SK-N-MC (cell line): ENCODE measurements around the gene ZNF583.

Experiments
- DNase-seq: peaks from one replicate; pipeline ENCODE4 v3.0.0-alpha.2; 2011; ENCODE audit warnings: low read depth, low spot score
- H3K27ac ChIP-seq: fragments of 200-600 bp; sonication (generic); 2 replicates; pipeline ENCODE4 v1.5.1; 2016; ENCODE audit warnings: mixed run types
- H3K36me3 ChIP-seq: fragments of 200-600 bp; sonication (generic); 2 replicates; pipeline ENCODE4 v1.6.1; 2017; ENCODE audit warnings: antibody characterized with exemption, low read length, mixed read lengths; ENCODE audit not compliant: insufficient read depth
- H3K4me3 ChIP-seq: fragments of 200-600 bp; sonication (generic); 2 replicates; pipeline ENCODE4 v1.5.1; 2016
- H3K9ac ChIP-seq: fragments of 200-600 bp; sonication (generic); 2 replicates; pipeline ENCODE4 v1.8.0; 2017; ENCODE audit warnings: mixed run types, mixed read lengths; ENCODE audit not compliant: insufficient read length
- H3K9me3 ChIP-seq: fragments of 200-600 bp; sonication (generic); 2 replicates; pipeline ENCODE4 v1.6.1; 2017; ENCODE audit warnings: low read depth, mild to moderate bottlenecking, antibody characterized with exemption, low read length, moderate library complexity, mixed read lengths
- EZH2 ChIP-seq: fragments of 200-600 bp; sonication (generic); IDR thresholded peaks from one replicate; pipeline ENCODE4 v1.6.1; 2017; ENCODE audit warnings: antibody characterized with exemption
- FOXP2 ChIP-seq: optimal IDR thresholded peaks from 2 replicates; pipeline ENCODE3; 2011; ENCODE audit warnings: mild to moderate bottlenecking, moderate library complexity; ENCODE audit not compliant: insufficient read depth; ENCODE audit errors: extremely low read length, control extremely low read depth
- POLR2AphosphoS5 ChIP-seq: IDR thresholded peaks from 2 replicates; pipeline ENCODE4 v1.6.1; 2012; ENCODE audit warnings: mild to moderate bottlenecking, low read depth, low read length, borderline replicate concordance

The ZNF583 gene

GRCh38 chr19:56405062-56405461 lies 930 bp downstream of the ZNF583 start:
- TF ChIP-seq FOXP2 (no peak), EZH2 (no peak), POLR2AphosphoS5 (no peak)
- peaks cover 40% of the 10 kb centered on the region for H3K9me3 ChIP-seq

GRCh38 chr19:56423276-56423984 lies 19.3 kb downstream of the ZNF583 start:
- Histone ChIP-seq H3K9me3 (peaks cover 47% of the 10 kb centered on the region; the same call in 1 of the 2 replicates), H3K4me3 (no peak overlapping the region), H3K9ac (no peak overlapping the region), H3K36me3 (peaks cover 45% of the 10 kb centered on the region), H3K27ac (no peak overlapping the region)
- TF ChIP-seq EZH2 = no peak
- TF ChIP-seq FOXP2 = no peak
- no peak for TF ChIP-seq POLR2AphosphoS5
- DNase-seq = no peak

More at GRCh38 chr19:56405062-56405461, 930 bp downstream of the ZNF583 start:
- Histone ChIP-seq H3K9ac (no peak overlapping the region), H3K27ac (no peak overlapping the region), H3K36me3 (peaks cover 45% of the 10 kb centered on the region), H3K4me3 (peak overlapping the region; percentile 100)
- no peak for DNase-seq

GRCh38 chr19:56423985-56424353 lies 19.8 kb downstream of the ZNF583 start:
- Histone ChIP-seq H3K27ac (no peak overlapping the region), H3K4me3 (no peak overlapping the region), H3K9me3 (peaks cover 44% of the 10 kb centered on the region; the same call in 1 of the 2 replicates), H3K36me3 (peaks cover 42% of the 10 kb centered on the region), H3K9ac (no peak overlapping the region)
- TF ChIP-seq POLR2AphosphoS5 (no peak), FOXP2 (no peak), EZH2 (no peak)
- DNase-seq = no peak

DNA sequence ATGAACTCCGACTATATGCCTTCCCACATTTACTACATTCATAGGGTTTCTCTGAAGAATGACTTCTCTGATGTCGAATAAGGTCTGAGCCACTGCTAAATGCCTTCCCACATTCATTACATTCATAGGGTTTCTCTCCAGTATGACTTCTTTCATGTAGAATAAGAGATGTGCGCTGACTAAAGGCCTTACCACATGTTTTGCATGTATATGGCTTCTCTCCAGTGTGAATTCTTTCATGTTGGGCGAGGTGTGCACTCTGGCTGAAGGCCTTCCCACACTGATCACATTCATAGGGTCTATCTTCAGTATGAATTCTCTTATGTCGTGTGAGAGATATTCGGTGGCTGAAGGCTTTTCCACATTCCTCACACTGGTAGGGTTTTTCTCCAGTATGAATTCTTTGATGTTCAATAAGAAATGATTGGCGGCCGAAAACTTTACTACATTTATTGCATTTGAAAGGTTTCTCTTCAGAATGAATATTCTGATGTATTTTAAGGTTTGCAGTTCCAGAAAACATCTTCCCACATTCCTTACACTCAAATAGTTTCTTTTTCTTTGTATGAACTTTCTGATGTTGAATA lies 37.2 kb downstream of the ZNF583 start:
- no peak for DNase-seq
- Histone ChIP-seq H3K27ac (no peak overlapping the region), H3K36me3 (no peaks in the 10 kb centered on the region), H3K9ac (no peak overlapping the region), H3K9me3 (peaks cover 7% of the 10 kb centered on the region; the same call in 1 of the 2 replicates), H3K4me3 (no peak overlapping the region)
- TF ChIP-seq EZH2 (no peak), FOXP2 (no peak), POLR2AphosphoS5 (no peak)

DNA sequence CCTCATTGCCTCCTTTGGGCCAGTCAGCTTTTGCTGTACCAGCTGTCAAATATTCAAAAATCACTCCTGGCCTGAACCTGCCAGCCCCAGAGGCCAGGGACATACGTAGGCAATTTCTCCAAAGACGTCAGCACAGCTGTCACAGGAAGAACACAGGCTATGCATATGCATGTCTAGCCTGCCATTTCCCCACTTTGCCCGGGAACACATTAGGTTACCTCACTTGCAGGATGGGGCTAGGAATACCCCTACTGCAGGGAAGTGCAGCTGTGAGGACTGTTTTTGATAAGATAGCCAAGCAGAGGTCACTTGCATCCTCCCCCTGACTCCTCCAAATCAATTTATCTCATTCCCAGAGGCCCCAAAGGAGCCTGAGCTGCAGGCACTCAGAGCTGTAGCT lies 70.2 kb downstream of the ZNF583 start:
- Histone ChIP-seq H3K27ac (no peak overlapping the region), H3K4me3 (no peak overlapping the region), H3K9me3 (no peaks in the 10 kb centered on the region), H3K9ac (no peak overlapping the region), H3K36me3 (no peaks in the 10 kb centered on the region)
- DNase-seq = no peak
- TF ChIP-seq POLR2AphosphoS5 (no peak), FOXP2 (no peak), EZH2 (no peak)

GRCh38 chr19:56476093-56476492 lies 72.0 kb downstream of the ZNF583 start:
- H3K27ac ChIP-seq = no peak overlapping the region
- H3K9ac ChIP-seq = no peak overlapping the region
- no peaks in the 10 kb centered on the region for H3K9me3 ChIP-seq
- H3K36me3 ChIP-seq = no peaks in the 10 kb centered on the region
- no peak for DNase-seq
- TF ChIP-seq EZH2 (no peak), POLR2AphosphoS5 (no peak), FOXP2 (no peak)
- H3K4me3 ChIP-seq = no peak overlapping the region
